NCI-H345 treated with DMSO at 0.1 percent for 48 hours (cell line): ENCODE data around the gene SENP1.
"Not testable (repeated sequence)": the region's sequence is repeated elsewhere in the genome, so short reads cannot be mapped to it uniquely, and the experiment has no call there.

Experiments used
- DNase-seq: peaks from one replicate; lab custom pipeline; 2025; ENCODE audit not compliant: unreplicated experiment; lab: John Stamatoyannopoulos, UW

Gene SENP1

GRCh38 chr12:48105867-48106680 lies at the start of gene SENP1:
SENP1 (minus strand) TSS chr12:48106079; CDS start chr12:48101472, 4,607 bp downstream.
- DNase-seq = peak; percentile 37

GRCh38 chr12:48151103-48151771 lies 45.4 kb upstream of the SENP1 start:
- DNase-seq = no peak

GRCh38 chr12:48145981-48146380 lies 40.1 kb upstream of the SENP1 start:
- DNase-seq = no peak

GRCh38 chr12:48143898-48144297 lies 38.0 kb upstream of the SENP1 start:
- no peak for DNase-seq

GRCh38 chr12:48142818-48143674 lies 37.2 kb upstream of the SENP1 start:
- no peak for DNase-seq

GRCh38 chr12:48135027-48135426 lies 29.1 kb upstream of the SENP1 start:
- DNase-seq = no peak

GRCh38 chr12:48132826-48133225 lies 26.9 kb upstream of the SENP1 start:
- DNase-seq = peak; percentile 26

- no peak for DNase-seq
These were observed 25.6 kb upstream of the SENP1 start for GRCh38 chr12:48131517-48131916.

GRCh38 chr12:48129376-48129775 lies 23.5 kb upstream of the SENP1 start:
- DNase-seq = no peak

GRCh38 chr12:48128800-48129199 lies 22.9 kb upstream of the SENP1 start:
- no peak for DNase-seq

- DNase-seq = no peak
These were observed 21.2 kb upstream of the SENP1 start for GRCh38 chr12:48126953-48127630.

GRCh38 chr12:48125985-48126384 lies 20.1 kb upstream of the SENP1 start:
- no peak for DNase-seq

- DNase-seq = not testable (repeated sequence)
These were observed 19.7 kb upstream of the SENP1 start for GRCh38 chr12:48125542-48125941.

- no peak for DNase-seq
These were observed 17.3 kb upstream of the SENP1 start for GRCh38 chr12:48123169-48123568.

- no peak for DNase-seq
These were observed 16.4 kb upstream of the SENP1 start for GRCh38 chr12:48122065-48122834.

- no peak for DNase-seq
These were observed 15.6 kb upstream of the SENP1 start for GRCh38 chr12:48121522-48121921.

GRCh38 chr12:48119834-48120195 lies 13.9 kb upstream of the SENP1 start:
- DNase-seq = no peak

- peak; percentile 11 for DNase-seq
These were observed 13.4 kb upstream of the SENP1 start, which contains the start of gene PFKM for GRCh38 chr12:48119078-48119833. PFKM (plus strand) TSS chr12:48119364; CDS start chr12:48122775, 3,411 bp downstream.

GRCh38 chr12:48118284-48118871 lies 12.5 kb upstream of the SENP1 start:
- DNase-seq = no peak
